ENCODE measurements around the gene SEL1L3. TPM values are rescaled to one million over a fixed set of nuclear protein-coding genes. Genes with fewer than 3 reads are reported as not detected.

Gene SEL1L3
- total RNA-seq, 1 experiment from 2014 or later = 48.3 TPM

DNA sequence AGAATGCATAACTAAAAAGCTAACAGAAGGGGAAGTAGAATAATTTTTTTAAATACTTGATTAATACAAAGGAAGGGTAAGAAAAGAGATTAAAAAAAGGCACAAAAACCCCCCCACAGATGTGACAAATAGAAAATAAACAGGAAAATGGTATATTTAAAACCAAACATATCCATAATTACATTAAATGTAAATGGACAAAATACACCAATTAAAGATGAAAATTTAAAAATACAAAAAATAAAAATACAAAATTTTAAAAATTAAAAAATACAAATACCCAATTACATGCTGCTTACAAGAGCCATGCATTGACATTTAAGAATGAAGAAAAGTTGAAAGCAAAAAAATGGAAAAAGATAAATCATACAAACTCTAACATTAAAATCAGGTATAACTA, 86.0 kb downstream of the SEL1L3 start:
- H3K4me2 ChIP-seq (ENCODE audit: insufficient read depth, insufficient read length, low read length) = no peak overlapping the region
- no peak overlapping the region for H3K27ac Mint-ChIP-seq
- H3K18ac ChIP-seq (ENCODE audit: insufficient read length, low read depth, low read length) = no peak overlapping the region
- no peaks in the 10 kb centered on the region for H3K9me3 ChIP-seq (ENCODE audit: control insufficient read depth, low read depth, low read length)
- H3K79me2 ChIP-seq (ENCODE audit: insufficient read depth, low read length) = no peaks in the 10 kb centered on the region
- H2BK120ac ChIP-seq (ENCODE audit: low read depth, low read length, poor library complexity, severe bottlenecking) = no peak overlapping the region
- no peaks in the 10 kb centered on the region for H3K79me1 ChIP-seq (ENCODE audit: insufficient read depth, low read depth, low read length, poor library complexity, severe bottlenecking)
- H3K9ac ChIP-seq (ENCODE audit: extremely low read depth, insufficient read length, low read length) = no peak overlapping the region
- H3K4me1 ChIP-seq (ENCODE audit: insufficient read depth, low read length) = no peaks in the 10 kb centered on the region
- H2BK5ac ChIP-seq (ENCODE audit: insufficient read length, low read length) = no peak overlapping the region
- H3K27me3 ChIP-seq (ENCODE audit: insufficient read depth, low read length) = no peaks in the 10 kb centered on the region
- no peaks in the 10 kb centered on the region for H4K20me1 ChIP-seq (ENCODE audit: control insufficient read depth, insufficient read depth, insufficient read length)
- no peak overlapping the region for H3T11ph ChIP-seq (ENCODE audit: low read length)
- no peak overlapping the region for H3K4ac ChIP-seq (ENCODE audit: low read depth, low read length)
- no peak overlapping the region for H2AFZ ChIP-seq (ENCODE audit: low read length)
- TF ChIP-seq CTCF (conservative IDR thresholded peaks at IDR 0.05) = no peak
- no peak overlapping the region for H2BK15ac ChIP-seq (ENCODE audit: low read depth, low read length)
- no peak overlapping the region for H3K4me3 Mint-ChIP-seq
- no peak overlapping the region for H3K14ac ChIP-seq (ENCODE audit: insufficient read depth, low read length)
- H2BK12ac ChIP-seq (ENCODE audit: insufficient read length, low read depth, low read length) = no peak overlapping the region
- H4K91ac ChIP-seq (ENCODE audit: insufficient read length, low read depth, low read length) = no peak overlapping the region
- no peak overlapping the region for H2BK20ac ChIP-seq (ENCODE audit: low read depth, low read length, poor library complexity, severe bottlenecking)
- no peaks in the 10 kb centered on the region for H3K23me2 ChIP-seq (ENCODE audit: insufficient read length, low read depth, low read length, poor library complexity, severe bottlenecking)
- peaks cover 12% of the 10 kb centered on the region in 2 experiments for H3K4me1 Mint-ChIP-seq
- no peak overlapping the region for H4K5ac ChIP-seq (ENCODE audit: insufficient read length, low read depth, low read length)
- H3K36me3 Mint-ChIP-seq (ENCODE audit: insufficient read depth in 1 of 3, low read depth in 3 of 3) = peaks cover 31 to 60% (median 50%) of the 10 kb centered on the region in 3 experiments; a peak in 6 of 7 replicates
- H3K27ac ChIP-seq (ENCODE audit: insufficient read length, low read depth, low read length) = no peak overlapping the region
- H3K27me3 Mint-ChIP-seq (ENCODE audit: low read depth) = no peaks in the 10 kb centered on the region
- no peak overlapping the region for H3K56ac ChIP-seq (ENCODE audit: insufficient read length, low read depth, low read length)
- H4K8ac ChIP-seq (replicated peaks; ENCODE audit: insufficient read length, low read depth, low read length) = no peak overlapping the region
- no peak for DNase-seq
- H2AK5ac ChIP-seq (ENCODE audit: insufficient read length, low read length) = no peak overlapping the region
- no peaks in the 10 kb centered on the region for H3K9me3 Mint-ChIP-seq
- H3K23ac ChIP-seq (ENCODE audit: insufficient read length, low read depth, low read length) = no peak overlapping the region

Data from H9 (cell line).